GM12892 (cell line): ENCODE measurements around the gene ATOSA.

Source experiments
- POLR2A ChIP-seq: IDR thresholded peaks from 2 replicates; pipeline ENCODE4 v1.6.1; 2011; ENCODE audit warnings: low read depth, low read length, control low read depth
- POLR2AphosphoS5 ChIP-seq: IDR thresholded peaks from 2 replicates; pipeline ENCODE4 v1.6.1; 2011; ENCODE audit warnings: low read depth, low read length, control low read depth
- TAF1 ChIP-seq: IDR thresholded peaks from 2 replicates; pipeline ENCODE4 v1.6.1; 2011; ENCODE audit warnings: low read depth, mild to moderate bottlenecking, control low read depth, low read length, borderline replicate concordance

GRCh38 chr15:52651868-52652267 is 27.3 kb downstream of the ATOSA start:
- no peak for TF ChIP-seq POLR2A
- no peak for TF ChIP-seq TAF1
- no peak for TF ChIP-seq POLR2AphosphoS5
